Fibroblast of lung (primary cell): ENCODE data around the gene PEX11B.

ENCODE experiments used
- EZH2 ChIP-seq: IDR thresholded peaks from 2 replicates; pipeline ENCODE4 v1.5.1; 2012; ENCODE audit warnings: low read length, control low read depth, mild to moderate bottlenecking; ENCODE audit errors: missing control alignments
- TF ChIP-seq, protein P1 (sequence below), 2 donors: IDR thresholded peaks in 1 of 2; conservative IDR thresholded peaks in 1 of 2; 1 replicate in 1 of 2; 2 replicates in 1 of 2; pipeline ENCODE4 v1.5.1; 2011 to 2012; ENCODE audit warnings: low read length in 2 of 2, control low read depth in 1 of 2, inconsistent platforms in 1 of 2, low read depth in 1 of 2, mild to moderate bottlenecking in 1 of 2

DNA sequence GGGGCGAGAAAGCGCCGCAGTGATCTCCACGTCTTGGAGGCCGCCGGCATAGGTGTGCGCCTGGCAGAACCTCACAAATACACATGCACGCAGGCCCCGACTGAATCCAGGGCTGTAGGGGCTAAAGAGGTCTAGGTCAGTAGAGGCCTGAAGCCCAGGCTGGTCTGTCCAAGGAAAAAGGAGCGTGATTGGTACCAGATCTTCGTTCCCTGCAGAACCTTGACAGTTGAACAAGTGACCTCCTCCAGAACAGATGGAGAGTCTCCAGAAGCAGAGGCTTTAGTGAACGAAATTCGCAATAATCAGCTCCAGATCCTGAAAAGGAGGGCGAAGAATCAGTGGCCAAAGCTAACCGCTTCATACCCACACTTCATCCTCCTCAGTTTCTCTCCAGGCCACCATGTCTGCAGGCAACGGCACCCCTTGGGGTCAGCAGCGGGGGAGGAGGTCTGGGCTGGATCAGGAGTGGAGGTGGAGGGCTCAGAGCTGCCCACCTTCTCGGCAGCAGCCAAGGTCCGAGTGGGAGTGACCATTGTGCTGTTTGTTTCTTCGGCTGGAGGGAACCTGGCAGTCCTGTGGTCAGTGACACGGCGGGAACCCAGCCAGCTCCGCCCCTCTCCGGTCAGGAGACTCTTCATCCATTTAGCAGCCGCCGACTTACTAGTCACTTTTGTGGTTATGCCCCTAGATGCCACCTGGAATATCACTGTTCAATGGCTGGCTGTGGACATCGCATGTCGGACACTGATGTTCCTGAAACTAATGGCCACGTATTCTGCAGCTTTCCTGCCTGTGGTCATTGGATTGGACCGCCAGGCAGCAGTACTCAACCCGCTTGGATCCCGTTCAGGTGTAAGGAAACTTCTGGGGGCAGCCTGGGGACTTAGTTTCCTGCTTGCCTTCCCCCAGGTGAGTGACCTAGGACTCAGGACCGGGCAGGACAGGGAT lies 749 bp upstream of the PEX11B start:
- TF ChIP-seq, protein P1, sequence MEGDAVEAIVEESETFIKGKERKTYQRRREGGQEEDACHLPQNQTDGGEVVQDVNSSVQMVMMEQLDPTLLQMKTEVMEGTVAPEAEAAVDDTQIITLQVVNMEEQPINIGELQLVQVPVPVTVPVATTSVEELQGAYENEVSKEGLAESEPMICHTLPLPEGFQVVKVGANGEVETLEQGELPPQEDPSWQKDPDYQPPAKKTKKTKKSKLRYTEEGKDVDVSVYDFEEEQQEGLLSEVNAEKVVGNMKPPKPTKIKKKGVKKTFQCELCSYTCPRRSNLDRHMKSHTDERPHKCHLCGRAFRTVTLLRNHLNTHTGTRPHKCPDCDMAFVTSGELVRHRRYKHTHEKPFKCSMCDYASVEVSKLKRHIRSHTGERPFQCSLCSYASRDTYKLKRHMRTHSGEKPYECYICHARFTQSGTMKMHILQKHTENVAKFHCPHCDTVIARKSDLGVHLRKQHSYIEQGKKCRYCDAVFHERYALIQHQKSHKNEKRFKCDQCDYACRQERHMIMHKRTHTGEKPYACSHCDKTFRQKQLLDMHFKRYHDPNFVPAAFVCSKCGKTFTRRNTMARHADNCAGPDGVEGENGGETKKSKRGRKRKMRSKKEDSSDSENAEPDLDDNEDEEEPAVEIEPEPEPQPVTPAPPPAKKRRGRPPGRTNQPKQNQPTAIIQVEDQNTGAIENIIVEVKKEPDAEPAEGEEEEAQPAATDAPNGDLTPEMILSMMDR (conservative IDR thresholded peaks at IDR 0.05 in 1 of 2, IDR thresholded peaks at IDR 0.05 in 1 of 2; ENCODE audit: low read depth in 1 of 2, low read length in 2 of 2) = no peak
- no peak for TF ChIP-seq EZH2
